Neural cell (in vitro differentiated cells): Measurements from ENCODE around the gene DDOST. TPM values are rescaled to one million over a fixed set of nuclear protein-coding genes. Genes with fewer than 3 reads are reported as not detected.

Source experiments
- H2AFZ ChIP-seq: fragments of 200-600, 300-800 bp; sonication (generic), shearing (Covaris generic); 2 replicates; pipeline ENCODE4 v1.6.0; 2014; ENCODE audit warnings: low read depth, mild to moderate bottlenecking, antibody characterized with exemption, low read length, moderate library complexity
- H3F3A ChIP-seq: fragments of 200-600 bp; shearing (Covaris generic); 2 replicates; pipeline ENCODE4 v1.6.1; 2016; ENCODE audit warnings: mild to moderate bottlenecking, moderate library complexity, mixed read lengths, antibody characterized with exemption, low read length; ENCODE audit not compliant: insufficient read depth, poor library complexity, severe bottlenecking
- H3K27ac ChIP-seq: fragments of 200-600, 300-800 bp; sonication (generic), shearing (Covaris generic); 2 replicates; pipeline ENCODE4 v1.5.1; 2014; ENCODE audit warnings: mild to moderate bottlenecking, low read length, moderate library complexity
- H3K27me3 ChIP-seq: fragments of 300-800, 200-600 bp; sonication (generic), shearing (Covaris generic); 2 replicates; pipeline ENCODE4 v1.6.0; 2014; ENCODE audit warnings: mild to moderate bottlenecking, low read depth, low read length, moderate library complexity; ENCODE audit not compliant: insufficient read depth
- H3K36me3 ChIP-seq: fragments of 300-800, 200-600 bp; sonication (generic), shearing (Covaris generic); 2 replicates; pipeline ENCODE4 v1.5.1; 2014; ENCODE audit warnings: mild to moderate bottlenecking, antibody characterized with exemption, low read length, moderate library complexity; ENCODE audit not compliant: insufficient read depth
- H3K4me2 ChIP-seq: fragments of 300-800, 200-600 bp; sonication (generic), shearing (Covaris generic); 2 replicates; pipeline ENCODE4 v1.6.0; 2014; ENCODE audit warnings: mild to moderate bottlenecking, low read length
- H3K4me3 ChIP-seq: fragments of 300-800, 200-600 bp; sonication (generic), shearing (Covaris generic); 2 replicates; pipeline ENCODE4 v1.5.1; 2014; ENCODE audit warnings: mild to moderate bottlenecking, low read length, moderate library complexity
- H3K79me2 ChIP-seq: fragments of 200-600 bp; shearing (Covaris generic); replicated peaks from 2 replicates; pipeline ENCODE4 v1.6.0; 2014; ENCODE audit warnings: mild to moderate bottlenecking, low read length, moderate library complexity; ENCODE audit not compliant: insufficient read depth
- H3K9ac ChIP-seq: fragments of 300-800, 200-600 bp; sonication (generic), shearing (Covaris generic); 2 replicates; pipeline ENCODE4 v1.6.1; 2016; ENCODE audit warnings: mild to moderate bottlenecking, low read length, mixed read lengths
- H3K9me2 ChIP-seq: fragments of 200-600 bp; shearing (Covaris generic); 2 replicates; pipeline ENCODE4 v1.6.1; 2016; ENCODE audit warnings: mild to moderate bottlenecking, low read length, mixed read lengths; ENCODE audit not compliant: insufficient read depth
- H3K9me3 ChIP-seq: fragments of 200-600, 300-800 bp; sonication (generic), shearing (Covaris generic); 2 replicates; pipeline ENCODE4 v1.6.1; 2016; ENCODE audit warnings: mild to moderate bottlenecking, mixed run types, low read length, moderate library complexity, mixed read lengths
- H4K20me1 ChIP-seq: fragments of 200-600 bp; shearing (Covaris generic); 2 replicates; pipeline ENCODE4 v1.6.1; 2016; ENCODE audit warnings: mild to moderate bottlenecking, mixed run types; ENCODE audit not compliant: insufficient read depth
- EP300 ChIP-seq: fragments of 450-650 bp; conservative IDR thresholded peaks from 2 replicates; pipeline ENCODE4 v1.6.1; 2014; ENCODE audit warnings: antibody characterized with exemption, mild to moderate bottlenecking, moderate library complexity; ENCODE audit not compliant: poor library complexity, severe bottlenecking
- EZH2 ChIP-seq: fragments of 200-600, 300-800 bp; shearing (Covaris generic), sonication (generic); IDR thresholded peaks from 2 replicates; pipeline ENCODE4 v1.6.1; 2014; ENCODE audit warnings: antibody characterized with exemption, low read length, borderline replicate concordance, mild to moderate bottlenecking; ENCODE audit not compliant: insufficient read depth, poor library complexity, severe bottlenecking
- MXI1 ChIP-seq: fragments of 450-650 bp; conservative IDR thresholded peaks from 2 replicates; pipeline ENCODE4 v1.6.1; 2014; ENCODE audit warnings: antibody characterized with exemption, mild to moderate bottlenecking; ENCODE audit not compliant: poor library complexity, severe bottlenecking
- POLR2AphosphoS5 ChIP-seq: IDR thresholded peaks from 2 replicates; pipeline ENCODE4 v1.6.1; 2012
- RAD21 ChIP-seq: fragments of 450-650 bp; conservative IDR thresholded peaks from 2 replicates; pipeline ENCODE4 v1.6.1; 2014; ENCODE audit warnings: antibody characterized with exemption, mild to moderate bottlenecking, moderate library complexity
- REST ChIP-seq: IDR thresholded peaks from 2 replicates; pipeline ENCODE4 v1.6.1; 2012; ENCODE audit warnings: borderline replicate concordance
- SMC3 ChIP-seq: fragments of 450-650 bp; conservative IDR thresholded peaks from 2 replicates; pipeline ENCODE4 v1.6.1; 2014; ENCODE audit warnings: antibody characterized with exemption, mild to moderate bottlenecking, moderate library complexity; ENCODE audit not compliant: poor library complexity
- TAF1 ChIP-seq: IDR thresholded peaks from 2 replicates; pipeline ENCODE4 v1.6.1; 2012; ENCODE audit warnings: low read depth
- polyA plus RNA-seq: library from polyadenylated mRNA; depleted of rRNA; stranded (reverse); fragments of >200 nt; gene quantifications from 2 replicates; pipeline ENCODE4 v1.2.3, GENCODE V29; 2014
- TF ChIP-seq, protein P1 (sequence below): fragments of 450-650 bp; IDR thresholded peaks from 2 replicates; pipeline ENCODE4 v1.5.1; 2014; ENCODE audit warnings: antibody characterized with exemption, mild to moderate bottlenecking, moderate library complexity; ENCODE audit not compliant: poor library complexity, severe bottlenecking

DDOST gene
- polyA plus RNA-seq, 1 donor from 2014 or later: 177 TPM

GRCh38 chr1:20686883-20687725 is 25.9 kb upstream of the DDOST start:
- Histone ChIP-seq H3K4me3 (no peak overlapping the region), H3F3A (no peaks in the 10 kb centered on the region), H3K4me2 (no peak overlapping the region), H3K9ac (no peak overlapping the region), H3K79me2 (no peaks in the 10 kb centered on the region), H4K20me1 (no peaks in the 10 kb centered on the region), H3K27me3 (no peaks in the 10 kb centered on the region), H3K27ac (no peak overlapping the region), H2AFZ (no peak overlapping the region), H3K9me3 (no peaks in the 10 kb centered on the region), H3K36me3 (no peaks in the 10 kb centered on the region), H3K9me2 (no peaks in the 10 kb centered on the region)
- no peak for TF ChIP-seq EZH2
- no peak for TF ChIP-seq TAF1
- no peak for TF ChIP-seq RAD21
- TF ChIP-seq, protein P1, sequence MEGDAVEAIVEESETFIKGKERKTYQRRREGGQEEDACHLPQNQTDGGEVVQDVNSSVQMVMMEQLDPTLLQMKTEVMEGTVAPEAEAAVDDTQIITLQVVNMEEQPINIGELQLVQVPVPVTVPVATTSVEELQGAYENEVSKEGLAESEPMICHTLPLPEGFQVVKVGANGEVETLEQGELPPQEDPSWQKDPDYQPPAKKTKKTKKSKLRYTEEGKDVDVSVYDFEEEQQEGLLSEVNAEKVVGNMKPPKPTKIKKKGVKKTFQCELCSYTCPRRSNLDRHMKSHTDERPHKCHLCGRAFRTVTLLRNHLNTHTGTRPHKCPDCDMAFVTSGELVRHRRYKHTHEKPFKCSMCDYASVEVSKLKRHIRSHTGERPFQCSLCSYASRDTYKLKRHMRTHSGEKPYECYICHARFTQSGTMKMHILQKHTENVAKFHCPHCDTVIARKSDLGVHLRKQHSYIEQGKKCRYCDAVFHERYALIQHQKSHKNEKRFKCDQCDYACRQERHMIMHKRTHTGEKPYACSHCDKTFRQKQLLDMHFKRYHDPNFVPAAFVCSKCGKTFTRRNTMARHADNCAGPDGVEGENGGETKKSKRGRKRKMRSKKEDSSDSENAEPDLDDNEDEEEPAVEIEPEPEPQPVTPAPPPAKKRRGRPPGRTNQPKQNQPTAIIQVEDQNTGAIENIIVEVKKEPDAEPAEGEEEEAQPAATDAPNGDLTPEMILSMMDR: no peak
- no peak for TF ChIP-seq EP300
- TF ChIP-seq POLR2AphosphoS5: no peak
- no peak for TF ChIP-seq MXI1
- no peak for TF ChIP-seq REST
- TF ChIP-seq SMC3: no peak

DNA sequence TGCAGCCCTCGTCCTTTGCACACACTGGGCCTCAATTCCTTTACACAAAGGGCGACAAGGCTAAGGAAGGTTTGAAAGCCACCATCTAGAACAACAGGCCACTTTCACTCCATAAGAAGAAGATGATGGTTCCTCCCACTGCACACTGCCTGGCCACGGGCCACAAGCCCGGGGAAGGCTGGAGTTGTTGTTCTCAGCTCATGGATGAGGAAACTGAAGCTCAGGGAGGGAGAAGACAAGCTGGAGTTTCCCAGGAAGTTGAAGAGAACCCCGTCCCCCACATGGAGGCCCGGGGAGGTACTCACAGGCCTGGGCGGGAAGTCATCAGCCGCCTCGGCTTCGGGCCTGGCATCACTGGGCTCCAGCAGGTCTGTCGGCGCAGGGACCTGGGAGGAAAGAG is 24.6 kb upstream of the DDOST start:
- no peaks in the 10 kb centered on the region for H3F3A ChIP-seq
- H3K36me3 ChIP-seq: no peaks in the 10 kb centered on the region
- H3K79me2 ChIP-seq: no peaks in the 10 kb centered on the region
- H2AFZ ChIP-seq: no peak overlapping the region
- no peaks in the 10 kb centered on the region for H4K20me1 ChIP-seq
- H3K9me3 ChIP-seq: no peaks in the 10 kb centered on the region
- H3K4me2 ChIP-seq: no peak overlapping the region
- no peaks in the 10 kb centered on the region for H3K27me3 ChIP-seq
- no peaks in the 10 kb centered on the region for H3K9me2 ChIP-seq
- no peak overlapping the region for H3K9ac ChIP-seq
- H3K4me3 ChIP-seq: no peak overlapping the region
- no peak for TF ChIP-seq REST
- TF ChIP-seq POLR2AphosphoS5: no peak
- no peak for TF ChIP-seq EP300
- TF ChIP-seq, protein P1: no peak
- TF ChIP-seq TAF1: no peak
- TF ChIP-seq EZH2: no peak
- TF ChIP-seq RAD21: no peak
- no peak for TF ChIP-seq SMC3
- TF ChIP-seq MXI1: no peak
- H3K27ac ChIP-seq: no peak overlapping the region
